Trophoblast cell (in vitro differentiated cells and primary cell): ENCODE data around the gene KCNN3.

Experiments
- DNase-seq, 2 donors: peaks; one replicate each; pipeline ENCODE4 v3.0.0-alpha.2; 2016
- H2AFZ ChIP-seq: 2 replicates; pipeline ENCODE4 v1.6.1; 2013; ENCODE audit warnings: low read length, moderate library complexity, mild to moderate bottlenecking; ENCODE audit not compliant: insufficient read depth, poor library complexity
- H2AK5ac ChIP-seq: 2 replicates; pipeline ENCODE4 v1.6.1; 2013; ENCODE audit warnings: mild to moderate bottlenecking, low read length
- H2BK120ac ChIP-seq: 2 replicates; pipeline ENCODE4 v1.6.1; 2013; ENCODE audit warnings: low read length, mild to moderate bottlenecking, moderate library complexity; ENCODE audit not compliant: insufficient read depth, poor library complexity
- H2BK12ac ChIP-seq: 2 replicates; pipeline ENCODE4 v1.6.1; 2013; ENCODE audit warnings: mild to moderate bottlenecking, low read length, moderate library complexity
- H2BK5ac ChIP-seq: 2 replicates; pipeline ENCODE4 v1.6.1; 2013; ENCODE audit warnings: low read length, low read depth, moderate library complexity, mild to moderate bottlenecking; ENCODE audit not compliant: poor library complexity
- H3K14ac ChIP-seq: 2 replicates; pipeline ENCODE4 v1.6.1; 2013; ENCODE audit warnings: mild to moderate bottlenecking, low read length
- H3K18ac ChIP-seq: 2 replicates; pipeline ENCODE4 v1.6.1; 2013; ENCODE audit warnings: mild to moderate bottlenecking, low read length
- H3K23ac ChIP-seq: 2 replicates; pipeline ENCODE4 v1.6.1; 2013; ENCODE audit warnings: low read length
- H3K27ac ChIP-seq: 2 replicates; pipeline ENCODE4 v1.5.1; 2013; ENCODE audit warnings: low read depth, mild to moderate bottlenecking, inconsistent platforms, low read length, moderate library complexity
- H3K27me3 ChIP-seq: 2 replicates; pipeline ENCODE4 v1.6.1; 2013; ENCODE audit warnings: inconsistent platforms, mild to moderate bottlenecking, low read length, moderate library complexity; ENCODE audit not compliant: insufficient read depth
- H3K36me3 ChIP-seq, 2 experiments: 1 replicate in 1 of 2; 2 replicates in 1 of 2; pipeline ENCODE4 v1.6.1; 2013; ENCODE audit warnings: low read length in 2 of 2, mild to moderate bottlenecking in 2 of 2, moderate library complexity in 1 of 2; ENCODE audit not compliant: insufficient read depth in 2 of 2, control insufficient read depth in 1 of 2
- H3K4ac ChIP-seq: 2 replicates; pipeline ENCODE4 v1.6.1; 2013; ENCODE audit warnings: low read depth, mild to moderate bottlenecking, low read length, moderate library complexity
- H3K4me1 ChIP-seq, 2 experiments: 1 replicate in 1 of 2; 2 replicates in 1 of 2; pipeline ENCODE4 v1.6.1; 2013; ENCODE audit warnings: low read length in 2 of 2, mild to moderate bottlenecking in 2 of 2, moderate library complexity in 1 of 2; ENCODE audit not compliant: insufficient read depth in 2 of 2, control insufficient read depth in 1 of 2
- H3K4me2 ChIP-seq: 2 replicates; pipeline ENCODE4 v1.6.1; 2013; ENCODE audit warnings: inconsistent platforms, mild to moderate bottlenecking, low read length, moderate library complexity
- H3K4me3 ChIP-seq: 2 replicates; pipeline ENCODE4 v1.5.1; 2013; ENCODE audit warnings: mild to moderate bottlenecking, low read depth, low read length, inconsistent platforms
- H3K79me1 ChIP-seq: one replicate; pipeline ENCODE4 v1.6.1; 2013; ENCODE audit warnings: low read length
- H3K79me2 ChIP-seq: 2 replicates; pipeline ENCODE4 v1.6.1; 2013; ENCODE audit warnings: low read length, mild to moderate bottlenecking; ENCODE audit not compliant: control insufficient read depth, insufficient read depth, poor library complexity
- H3K9ac ChIP-seq: 2 replicates; pipeline ENCODE4 v1.6.1; 2013; ENCODE audit warnings: mild to moderate bottlenecking, low read length
- H3K9me3 ChIP-seq: 2 replicates; pipeline ENCODE4 v1.6.1; 2013; ENCODE audit warnings: low read depth, mild to moderate bottlenecking, control low read depth, inconsistent platforms, low read length; ENCODE audit not compliant: insufficient read depth
- H4K12ac ChIP-seq: 2 replicates; pipeline ENCODE4 v1.6.1; 2013; ENCODE audit warnings: low read depth, mild to moderate bottlenecking, low read length, moderate library complexity
- H4K8ac ChIP-seq: 2 replicates; pipeline ENCODE4 v1.6.1; 2013; ENCODE audit warnings: low read depth, mild to moderate bottlenecking, low read length, moderate library complexity
- H4K91ac ChIP-seq: one replicate; pipeline ENCODE4 v1.6.1; 2013; ENCODE audit warnings: low read depth, mild to moderate bottlenecking, low read length, moderate library complexity
- WGBS: extraction: QIAGEN DNeasy Blood & Tissue Kit; methylation state at CpG from one replicate; pipeline ENCODE4 v1.1.7; 2013; ENCODE audit warnings: missing lambda C conversion rate; ENCODE audit not compliant: insufficient read length, insufficient coverage; ENCODE audit errors: extremely low coverage; 5-methylcytosine and 5-hydroxymethylcytosine counted together

Gene KCNN3

DNA sequence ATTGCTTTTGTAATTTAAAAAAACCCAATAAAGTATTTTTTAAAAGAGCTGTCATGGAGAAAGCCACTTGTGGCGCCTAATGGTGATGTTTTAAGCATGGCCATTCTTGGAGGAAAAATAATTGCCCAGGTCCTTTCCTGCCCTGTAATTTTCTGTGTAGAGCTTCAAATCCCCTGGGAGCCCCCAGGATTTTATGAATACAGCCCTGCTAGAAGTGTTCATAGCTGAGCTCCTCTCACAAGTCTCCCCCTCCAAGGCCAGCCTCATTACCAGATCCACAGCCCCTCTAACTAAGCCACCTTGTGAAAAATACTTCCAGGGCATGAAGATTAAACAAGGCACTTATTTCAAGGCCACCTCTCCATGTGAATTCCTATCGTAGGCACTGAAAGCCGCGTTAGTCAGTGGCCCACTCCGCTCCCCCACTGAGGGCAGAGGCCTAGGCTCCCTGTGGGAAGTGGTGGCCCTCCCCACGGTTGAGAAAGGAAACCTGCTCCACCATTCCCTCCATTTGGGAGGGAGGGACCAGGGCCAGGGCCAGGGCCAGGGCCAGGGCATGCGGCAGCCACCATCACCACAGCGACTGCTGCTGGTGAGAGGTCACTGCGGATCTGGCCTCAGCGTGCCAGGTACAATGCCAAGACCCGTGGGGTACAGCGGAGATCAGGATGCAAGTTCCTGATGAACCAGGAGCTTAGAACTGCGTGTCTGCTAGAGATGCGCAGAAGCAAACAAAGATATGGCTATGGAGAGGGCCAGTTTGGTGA, 83.1 kb downstream of the KCNN3 start:
- Histone ChIP-seq H3K14ac (no peak overlapping the region), H3K4me1 (no peaks in the 10 kb centered on the region), H3K79me2 (no peaks in the 10 kb centered on the region), H3K4me2 (no peak overlapping the region), H3K79me1 (no peaks in the 10 kb centered on the region), H3K9ac (no peak overlapping the region), H3K4ac (no peak overlapping the region), H2BK5ac (no peak overlapping the region), H4K91ac (no peak overlapping the region), H3K18ac (no peak overlapping the region), H2BK120ac (no peak overlapping the region), H3K23ac (no peak overlapping the region), H4K8ac (no peak overlapping the region), H2BK12ac (no peak overlapping the region), H3K27ac (no peak overlapping the region), H2AK5ac (no peak overlapping the region), H3K4me3 (no peak overlapping the region), H3K36me3 (no peaks in the 10 kb centered on the region), H4K12ac (no peak overlapping the region), H2AFZ (no peak overlapping the region), H3K27me3 (no peaks in the 10 kb centered on the region), H3K9me3 (peaks cover 6% of the 10 kb centered on the region)
- no peak for DNase-seq
- WGBS: no CpG with 5 or more reads among the region's 14 CpGs

DNA sequence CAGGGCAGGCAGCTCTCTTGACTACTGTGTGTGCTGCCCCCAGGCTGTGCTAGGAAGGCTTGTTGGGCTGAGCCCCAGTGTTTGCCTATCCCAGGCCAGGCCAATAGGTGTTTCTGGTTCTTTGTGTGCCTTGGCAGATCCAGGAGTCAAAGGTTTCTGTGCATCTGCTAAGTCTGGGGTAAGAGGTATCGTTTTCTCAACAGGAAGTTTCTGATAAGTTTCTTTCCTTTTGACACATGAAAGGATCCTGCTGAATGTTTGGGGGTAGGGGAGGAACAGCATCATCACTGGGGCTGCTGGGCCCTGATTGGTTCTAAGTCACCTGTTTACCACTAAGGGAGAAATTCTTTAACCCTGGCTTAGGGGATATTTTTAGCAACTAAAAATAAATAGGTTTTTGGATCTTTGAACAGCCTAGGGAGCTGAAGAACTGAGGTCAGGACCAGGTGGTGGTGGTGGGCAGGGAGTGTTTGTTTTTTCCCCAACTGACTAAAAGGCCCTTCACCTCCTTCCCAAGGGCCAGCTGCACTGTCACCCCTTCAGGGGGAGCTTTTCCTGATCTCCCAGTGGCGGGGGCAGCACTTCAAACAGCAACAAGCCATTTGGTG, 85.1 kb downstream of the KCNN3 start:
- Histone ChIP-seq H3K23ac (no peak overlapping the region), H3K4me2 (no peak overlapping the region), H4K91ac (no peak overlapping the region), H3K4ac (no peak overlapping the region), H3K9ac (no peak overlapping the region), H3K79me2 (no peaks in the 10 kb centered on the region), H4K8ac (no peak overlapping the region), H3K4me3 (no peak overlapping the region), H3K4me1 (no peaks in the 10 kb centered on the region), H3K9me3 (peaks cover 6% of the 10 kb centered on the region), H3K79me1 (no peaks in the 10 kb centered on the region), H2BK12ac (no peak overlapping the region), H3K18ac (no peak overlapping the region), H3K14ac (no peak overlapping the region), H3K27ac (no peak overlapping the region), H4K12ac (no peak overlapping the region), H2AFZ (no peak overlapping the region), H2BK5ac (no peak overlapping the region), H3K36me3 (no peaks in the 10 kb centered on the region), H2BK120ac (no peak overlapping the region), H2AK5ac (no peak overlapping the region), H3K27me3 (no peaks in the 10 kb centered on the region)
- DNase-seq: no peak
- WGBS: no CpG with 5 or more reads among the region's 2 CpGs

DNA sequence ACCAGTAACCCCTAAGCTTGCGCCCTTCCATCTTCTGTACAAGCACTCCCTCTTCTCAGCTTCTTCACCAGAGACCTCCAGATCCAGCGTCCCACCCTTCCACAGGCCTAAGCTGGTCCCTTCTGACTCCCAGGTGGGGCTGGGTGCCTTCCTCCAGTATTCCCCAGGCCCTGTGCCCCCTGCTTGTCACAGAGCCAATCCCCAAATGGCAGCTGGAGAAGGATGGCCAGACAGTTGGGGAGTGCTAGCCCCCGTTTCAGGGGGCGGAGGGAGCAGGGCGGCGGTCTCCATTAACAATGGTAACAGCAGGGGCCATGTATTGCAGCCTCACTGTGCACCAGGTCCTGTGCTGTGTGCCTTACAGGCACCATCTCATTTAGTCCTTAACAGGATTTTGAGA, 85.7 kb downstream of the KCNN3 start:
- H3K9ac ChIP-seq: no peak overlapping the region
- H3K4me3 ChIP-seq: no peak overlapping the region
- no peak overlapping the region for H2BK12ac ChIP-seq
- no peak overlapping the region for H2BK120ac ChIP-seq
- H4K12ac ChIP-seq: no peak overlapping the region
- no peaks in the 10 kb centered on the region for H3K79me2 ChIP-seq
- H3K4me2 ChIP-seq: no peak overlapping the region
- H4K91ac ChIP-seq: no peak overlapping the region
- H3K4ac ChIP-seq: no peak overlapping the region
- H3K79me1 ChIP-seq: no peaks in the 10 kb centered on the region
- H3K4me1 ChIP-seq: no peaks in the 10 kb centered on the region
- no peak overlapping the region for H4K8ac ChIP-seq
- no peak overlapping the region for H2BK5ac ChIP-seq
- DNase-seq: no peak
- no peak overlapping the region for H3K23ac ChIP-seq
- H3K18ac ChIP-seq: no peak overlapping the region
- no peak overlapping the region for H2AFZ ChIP-seq
- H3K9me3 ChIP-seq: peaks cover 8% of the 10 kb centered on the region
- WGBS: no CpG with 5 or more reads among the region's 6 CpGs
- H2AK5ac ChIP-seq: no peak overlapping the region
- H3K14ac ChIP-seq: no peak overlapping the region
- no peak overlapping the region for H3K27ac ChIP-seq
- H3K36me3 ChIP-seq: no peaks in the 10 kb centered on the region
- H3K27me3 ChIP-seq: no peaks in the 10 kb centered on the region

GRCh38 chr1:154783976-154784375, 86.1 kb downstream of the KCNN3 start:
- Histone ChIP-seq H3K79me2 (no peaks in the 10 kb centered on the region), H4K91ac (no peak overlapping the region), H3K4me3 (no peak overlapping the region), H3K27ac (no peak overlapping the region), H4K12ac (no peak overlapping the region), H4K8ac (no peak overlapping the region), H2AFZ (no peak overlapping the region), H3K9ac (no peak overlapping the region), H2BK120ac (no peak overlapping the region), H3K9me3 (peaks cover 8% of the 10 kb centered on the region), H3K27me3 (no peaks in the 10 kb centered on the region), H2BK5ac (no peak overlapping the region), H3K14ac (no peak overlapping the region), H3K18ac (no peak overlapping the region), H3K36me3 (no peaks in the 10 kb centered on the region), H3K4me1 (no peaks in the 10 kb centered on the region), H3K4me2 (no peak overlapping the region), H3K23ac (no peak overlapping the region), H2BK12ac (no peak overlapping the region), H2AK5ac (no peak overlapping the region), H3K4ac (no peak overlapping the region), H3K79me1 (no peaks in the 10 kb centered on the region)
- DNase-seq: no peak
- WGBS: no CpG with 5 or more reads among the region's 3 CpGs
